H9 (cell line): Measurements from ENCODE around the gene KIF1A. TPM values are rescaled to one million over a fixed set of nuclear protein-coding genes. Genes with fewer than 3 reads are reported as not detected.
A peak's percentile ranks its signal among the peaks of the same experiment; 100 is the strongest.

Experiments used
- DNase-seq: peaks from one replicate; pipeline ENCODE4 v3.0.0-alpha.2; 2017
- H2AFZ ChIP-seq: one replicate; pipeline ENCODE4 v1.6.1; 2013; ENCODE audit warnings: mild to moderate bottlenecking, low read length, control low read depth, moderate library complexity
- H2AK5ac ChIP-seq: 2 replicates; pipeline ENCODE4 v1.6.1; 2013; ENCODE audit warnings: low read length, control low read depth, mixed read lengths; ENCODE audit not compliant: insufficient read length
- H2BK120ac ChIP-seq: one replicate; pipeline ENCODE4 v1.6.1; 2013; ENCODE audit warnings: low read depth, mild to moderate bottlenecking, low read length, control low read depth, inconsistent platforms; ENCODE audit not compliant: poor library complexity, severe bottlenecking
- H2BK12ac ChIP-seq: 2 replicates; pipeline ENCODE4 v1.6.1; 2013; ENCODE audit warnings: low read length, control low read depth, mixed read lengths, low read depth; ENCODE audit not compliant: insufficient read length
- H2BK15ac ChIP-seq: 2 replicates; pipeline ENCODE4 v1.6.1; 2013; ENCODE audit warnings: low read depth, low read length, control low read depth
- H2BK20ac ChIP-seq: one replicate; pipeline ENCODE4 v1.6.1; 2013; ENCODE audit warnings: low read depth, mild to moderate bottlenecking, low read length, control low read depth, inconsistent platforms; ENCODE audit not compliant: poor library complexity, severe bottlenecking
- H2BK5ac ChIP-seq: 2 replicates; pipeline ENCODE4 v1.6.1; 2013; ENCODE audit warnings: low read length, control low read depth, mixed read lengths; ENCODE audit not compliant: insufficient read length
- H3K14ac ChIP-seq: 2 replicates; pipeline ENCODE4 v1.6.1; 2013; ENCODE audit warnings: low read length, control low read depth; ENCODE audit not compliant: insufficient read depth
- H3K18ac ChIP-seq: 2 replicates; pipeline ENCODE4 v1.6.1; 2013; ENCODE audit warnings: low read depth, mild to moderate bottlenecking, mixed read lengths, low read length, control low read depth; ENCODE audit not compliant: insufficient read length
- H3K23ac ChIP-seq: 2 replicates; pipeline ENCODE4 v1.6.1; 2013; ENCODE audit warnings: low read length, control low read depth, mixed read lengths, low read depth; ENCODE audit not compliant: insufficient read length
- H3K23me2 ChIP-seq: 2 replicates; pipeline ENCODE4 v1.6.1; 2013; ENCODE audit warnings: low read depth, mild to moderate bottlenecking, mixed read lengths, low read length, control low read depth; ENCODE audit not compliant: insufficient read length, poor library complexity, severe bottlenecking
- H3K27ac ChIP-seq: 2 replicates; pipeline ENCODE4 v1.5.1; 2013; ENCODE audit warnings: low read length, control low read depth, mixed read lengths, low read depth; ENCODE audit not compliant: insufficient read length
- H3K27me3 ChIP-seq: 2 replicates; pipeline ENCODE4 v1.6.1; 2013; ENCODE audit warnings: low read length, control low read depth, inconsistent platforms; ENCODE audit not compliant: insufficient read depth
- H3K4ac ChIP-seq: 2 replicates; pipeline ENCODE4 v1.6.1; 2013; ENCODE audit warnings: low read depth, mild to moderate bottlenecking, control low read depth, inconsistent platforms, low read length, moderate library complexity
- H3K4me1 ChIP-seq: 2 replicates; pipeline ENCODE4 v1.6.1; 2013; ENCODE audit warnings: low read length, control low read depth, inconsistent platforms; ENCODE audit not compliant: insufficient read depth
- H3K4me2 ChIP-seq: 2 replicates; pipeline ENCODE4 v1.6.1; 2013; ENCODE audit warnings: low read length, control low read depth, mixed read lengths; ENCODE audit not compliant: insufficient read length, insufficient read depth
- H3K56ac ChIP-seq: 2 replicates; pipeline ENCODE4 v1.6.1; 2013; ENCODE audit warnings: low read depth, mild to moderate bottlenecking, mixed read lengths, low read length, control low read depth; ENCODE audit not compliant: insufficient read length
- H3K79me1 ChIP-seq: 2 replicates; pipeline ENCODE4 v1.6.1; 2013; ENCODE audit warnings: low read depth, mild to moderate bottlenecking, moderate library complexity, low read length, control low read depth, inconsistent platforms; ENCODE audit not compliant: insufficient read depth, poor library complexity, severe bottlenecking
- H3K79me2 ChIP-seq: 2 replicates; pipeline ENCODE4 v1.6.1; 2013; ENCODE audit warnings: low read length, control low read depth, inconsistent platforms; ENCODE audit not compliant: insufficient read depth
- H3K9ac ChIP-seq: 2 replicates; pipeline ENCODE4 v1.6.1; 2013; ENCODE audit warnings: low read length, control low read depth, mixed read lengths; ENCODE audit not compliant: insufficient read length; ENCODE audit errors: extremely low read depth
- H3K9me3 ChIP-seq: one replicate; pipeline ENCODE4 v1.6.1; 2013; ENCODE audit warnings: low read depth, low read length, inconsistent platforms; ENCODE audit not compliant: control insufficient read depth
- H3T11ph ChIP-seq: one replicate; pipeline ENCODE4 v1.6.1; 2013; ENCODE audit warnings: mild to moderate bottlenecking, low read length, control low read depth, inconsistent platforms
- H4K20me1 ChIP-seq: one replicate; pipeline ENCODE4 v1.6.1; 2013; ENCODE audit not compliant: control insufficient read depth, insufficient read length, insufficient read depth
- H4K5ac ChIP-seq: 2 replicates; pipeline ENCODE4 v1.6.1; 2013; ENCODE audit warnings: low read depth, mild to moderate bottlenecking, mixed read lengths, low read length, control low read depth; ENCODE audit not compliant: insufficient read length
- H4K8ac ChIP-seq: replicated peaks from 2 replicates; pipeline ENCODE4 v1.6.1; 2013; ENCODE audit warnings: low read length, control low read depth, mixed read lengths, low read depth; ENCODE audit not compliant: insufficient read length
- H4K91ac ChIP-seq: 2 replicates; pipeline ENCODE4 v1.6.1; 2013; ENCODE audit warnings: low read depth, mild to moderate bottlenecking, moderate library complexity, mixed read lengths, low read length, control low read depth; ENCODE audit not compliant: insufficient read length
- H3K27ac Mint-ChIP-seq, 3 experiments: 2 replicates in 2 of 3; 3 replicates in 1 of 3; pipeline ENCODE4 v1.8.0; 2020 to 2021; ENCODE audit warnings: mixed read lengths in 3 of 3, mild to moderate bottlenecking in 1 of 3, moderate library complexity in 1 of 3
- H3K27me3 Mint-ChIP-seq: 2 replicates; pipeline ENCODE4 v1.8.0; 2021; ENCODE audit warnings: low read depth, mild to moderate bottlenecking, moderate library complexity, mixed read lengths
- H3K36me3 Mint-ChIP-seq, 3 experiments: 2 replicates in 2 of 3; 3 replicates in 1 of 3; pipeline ENCODE4 v1.8.0; 2020 to 2021; ENCODE audit warnings: low read depth in 3 of 3, mixed read lengths in 3 of 3; ENCODE audit not compliant: insufficient read depth in 1 of 3
- H3K4me1 Mint-ChIP-seq, 2 experiments: 2 replicates each; pipeline ENCODE4 v1.8.0; 2020; ENCODE audit warnings: mixed read lengths in 2 of 2
- H3K4me3 Mint-ChIP-seq, 2 experiments: 2 replicates in 1 of 2; 3 replicates in 1 of 2; pipeline ENCODE4 v1.8.0; 2020 to 2021; ENCODE audit warnings: mild to moderate bottlenecking in 2 of 2, mixed read lengths in 2 of 2, moderate library complexity in 1 of 2
- H3K9me3 Mint-ChIP-seq, 2 experiments: 2 replicates in 1 of 2; 3 replicates in 1 of 2; pipeline ENCODE4 v1.8.0; 2020; ENCODE audit warnings: mild to moderate bottlenecking in 2 of 2, mixed read lengths in 2 of 2, moderate library complexity in 1 of 2
- WGBS: extraction: QIAGEN DNeasy Blood & Tissue Kit; methylation state at CpG from one replicate; pipeline ENCODE4 v1.1.7; 2013; ENCODE audit warnings: missing lambda C conversion rate, low lambda C conversion rate, mixed read lengths; ENCODE audit not compliant: insufficient read length; ENCODE audit errors: extremely low coverage; 5-methylcytosine and 5-hydroxymethylcytosine counted together
- total RNA-seq: library from RNA; stranded (reverse); gene quantifications from 2 replicates; pipeline ENCODE4 v1.2.1, GENCODE V29; 2021
- TF ChIP-seq, protein P1 (sequence below): fragments of 200-600 bp; sonication (generic); conservative IDR thresholded peaks from 3 replicates; pipeline ENCODE4 v1.8.0; 2021; ENCODE audit warnings: antibody characterized with exemption, mild to moderate bottlenecking

Gene KIF1A
- total RNA-seq, 1 experiment from 2014 or later: 204 TPM

DNA sequence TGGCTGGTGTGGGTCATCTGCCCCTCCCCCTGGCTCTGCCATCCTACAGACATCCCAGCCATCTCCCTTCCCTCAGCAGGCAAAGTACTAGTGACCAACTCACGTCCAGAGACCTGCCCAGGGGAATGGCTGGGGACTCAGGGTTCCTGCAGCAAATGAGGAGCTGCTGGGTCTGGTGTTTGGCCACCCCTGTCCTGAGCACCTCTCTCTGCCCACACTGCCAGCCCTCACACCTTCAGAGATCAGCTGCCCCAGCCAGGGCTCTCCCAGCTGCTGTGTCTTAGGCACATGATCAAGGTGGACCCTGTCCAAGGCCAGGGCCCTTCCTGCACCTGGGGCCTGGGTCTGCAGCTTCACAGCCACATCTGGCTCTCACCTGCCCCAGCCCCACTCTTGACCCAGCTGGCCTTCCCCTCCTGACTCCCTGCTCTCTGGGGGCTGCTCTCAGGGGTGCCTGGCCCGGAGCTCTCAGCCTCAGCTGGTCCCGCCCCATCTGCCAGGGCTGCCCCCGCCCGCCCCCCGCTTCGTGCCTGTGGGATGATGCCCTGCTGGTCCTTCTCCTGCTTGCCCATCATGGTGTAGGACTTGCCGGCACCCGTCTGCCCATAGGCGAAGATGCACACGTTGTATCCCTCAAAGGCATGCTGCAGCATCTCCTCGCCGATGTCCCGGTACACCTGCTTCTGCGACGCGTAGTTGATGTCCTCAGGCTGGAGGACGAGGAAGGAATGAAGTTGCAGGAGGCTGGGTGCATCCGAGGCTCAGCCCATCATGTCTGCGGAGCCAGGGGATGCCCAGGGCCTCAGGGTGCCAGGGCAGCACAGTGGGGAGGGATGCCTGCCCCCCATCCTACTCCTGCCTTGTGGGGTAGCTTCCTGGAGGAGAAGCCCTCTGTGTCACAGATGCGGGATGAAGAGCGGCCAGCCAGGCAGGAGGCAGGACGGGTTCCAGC lies 32.2 kb downstream of the KIF1A start:
- Histone ChIP-seq H2BK5ac (no peak overlapping the region), H2AFZ (no peak overlapping the region), H4K91ac (no peak overlapping the region), H4K20me1 (no peaks in the 10 kb centered on the region), H3K56ac (no peak overlapping the region), H3K4me2 (no peak overlapping the region), H3K9ac (no peak overlapping the region), H2BK20ac (no peak overlapping the region), H3K27ac (no peak overlapping the region), H3K79me2 (peaks cover 2% of the 10 kb centered on the region; the same call in 1 of the 2 replicates), H3K18ac (no peak overlapping the region), H2BK15ac (no peak overlapping the region), H3K4me1 (no peaks in the 10 kb centered on the region), H2BK120ac (no peak overlapping the region), H3K27me3 (no peaks in the 10 kb centered on the region), H3K23me2 (no peaks in the 10 kb centered on the region), H3K79me1 (peaks cover 4% of the 10 kb centered on the region), H3K4ac (no peak overlapping the region), H3T11ph (no peak overlapping the region), H4K8ac (no peak overlapping the region), H3K14ac (no peak overlapping the region; the same call in 1 of the 2 replicates), H3K9me3 (no peaks in the 10 kb centered on the region), H3K23ac (no peak overlapping the region), H2AK5ac (no peak overlapping the region), H4K5ac (no peak overlapping the region), H2BK12ac (no peak overlapping the region)
- DNase-seq: no peak
- no CpG with 5 or more reads among the region's 23 CpGs for WGBS
- Mint-ChIP-seq H3K9me3 (no peaks in the 10 kb centered on the region), H3K4me3 (no peak overlapping the region), H3K27me3 (no peaks in the 10 kb centered on the region), H3K4me1 (peaks cover 3 to 5% of the 10 kb centered on the region in 2 experiments; a peak in 3 of 4 replicates), H3K27ac (peak overlapping the region in 2 of 3 experiments; percentile 68 to 96; a peak in 3 of 7 replicates), H3K36me3 (peaks cover 12 to 56% (median 54%) of the 10 kb centered on the region in 3 experiments)
- TF ChIP-seq, protein P1, sequence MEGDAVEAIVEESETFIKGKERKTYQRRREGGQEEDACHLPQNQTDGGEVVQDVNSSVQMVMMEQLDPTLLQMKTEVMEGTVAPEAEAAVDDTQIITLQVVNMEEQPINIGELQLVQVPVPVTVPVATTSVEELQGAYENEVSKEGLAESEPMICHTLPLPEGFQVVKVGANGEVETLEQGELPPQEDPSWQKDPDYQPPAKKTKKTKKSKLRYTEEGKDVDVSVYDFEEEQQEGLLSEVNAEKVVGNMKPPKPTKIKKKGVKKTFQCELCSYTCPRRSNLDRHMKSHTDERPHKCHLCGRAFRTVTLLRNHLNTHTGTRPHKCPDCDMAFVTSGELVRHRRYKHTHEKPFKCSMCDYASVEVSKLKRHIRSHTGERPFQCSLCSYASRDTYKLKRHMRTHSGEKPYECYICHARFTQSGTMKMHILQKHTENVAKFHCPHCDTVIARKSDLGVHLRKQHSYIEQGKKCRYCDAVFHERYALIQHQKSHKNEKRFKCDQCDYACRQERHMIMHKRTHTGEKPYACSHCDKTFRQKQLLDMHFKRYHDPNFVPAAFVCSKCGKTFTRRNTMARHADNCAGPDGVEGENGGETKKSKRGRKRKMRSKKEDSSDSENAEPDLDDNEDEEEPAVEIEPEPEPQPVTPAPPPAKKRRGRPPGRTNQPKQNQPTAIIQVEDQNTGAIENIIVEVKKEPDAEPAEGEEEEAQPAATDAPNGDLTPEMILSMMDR: no peak
